Activated T-helper 2 cell treated with anti-CD3 and anti-CD28 coated beads, Interferon-gamma antibody, Interleukin-2, Interleukin-4, amounts not matched to agents 10 μg/mL and 5 μg/mL and 100 μg/mL, durations not matched to agents 14 hours and 24 hours and 36 hours (primary cell): ENCODE measurements around the gene BTBD2. TPM values are rescaled to one million over a fixed set of nuclear protein-coding genes. Genes with fewer than 3 reads are reported as not detected.

ENCODE experiments used
- DNase-seq: peaks from one replicate; pipeline ENCODE4 v3.0.0; 2021; ENCODE audit warnings: low spot score
- H3K27ac Mint-ChIP-seq: one replicate; pipeline ENCODE4 v1.8.0; 2021; ENCODE audit warnings: mixed read lengths
- H3K27me3 Mint-ChIP-seq: one replicate; pipeline ENCODE4 v1.8.0; 2021; ENCODE audit warnings: low read depth, mixed read lengths
- H3K36me3 Mint-ChIP-seq: one replicate; pipeline ENCODE4 v1.8.0; 2021; ENCODE audit warnings: low read depth, mixed read lengths
- H3K4me1 Mint-ChIP-seq: one replicate; pipeline ENCODE4 v1.8.0; 2021; ENCODE audit warnings: low read depth, mixed read lengths
- H3K4me3 Mint-ChIP-seq: one replicate; pipeline ENCODE4 v1.8.0; 2021; ENCODE audit warnings: low read depth, mild to moderate bottlenecking, moderate library complexity, mixed read lengths
- H3K9me3 Mint-ChIP-seq: one replicate; pipeline ENCODE4 v1.8.0; 2021; ENCODE audit warnings: mixed read lengths
- intact Hi-C: fragments of 100-400 bp; cut with micrococcal nuclease; formaldehyde crosslinking; loops from one replicate; pipeline ENCODE4 v1.15.1; 2023
- total RNA-seq: library from RNA; stranded (reverse); gene quantifications from 2 replicates; pipeline ENCODE4 v1.2.3, GENCODE V29; 2022

The BTBD2 gene
- total RNA-seq, 1 donor from 2014 or later = 47.0 TPM

DNA sequence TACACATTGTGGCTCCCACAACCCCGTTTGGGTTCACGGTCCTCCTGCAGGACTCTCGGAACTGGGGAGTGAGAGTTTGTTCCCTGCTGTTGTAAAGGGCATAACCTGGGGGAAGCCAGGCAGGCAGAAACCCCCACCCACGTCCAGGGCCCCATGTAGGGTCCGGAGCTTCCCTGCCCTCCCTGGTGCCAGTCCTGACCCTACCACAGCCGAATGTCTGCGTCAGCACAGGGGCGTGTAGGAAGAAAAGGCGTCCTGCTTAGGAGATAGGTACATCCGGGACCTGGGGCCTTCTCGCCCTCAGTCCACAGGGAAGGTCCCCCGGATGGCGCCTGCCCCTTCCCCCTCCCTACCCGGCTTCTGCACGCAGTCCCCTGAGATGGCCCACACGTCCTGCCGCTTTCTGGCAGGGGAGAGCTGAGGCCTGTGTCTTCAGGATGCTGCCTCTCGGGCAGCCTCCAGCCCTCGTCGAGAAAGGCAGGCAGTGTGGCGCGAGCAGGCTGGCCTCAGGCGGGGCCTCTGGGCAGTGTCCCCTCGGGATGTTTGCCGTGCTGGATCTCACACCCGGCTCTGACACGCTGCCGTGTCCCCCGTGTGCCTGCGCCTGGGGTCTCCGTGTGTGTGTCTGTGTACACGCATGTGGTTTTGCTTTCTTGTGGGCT is 55.5 kb downstream of the BTBD2 start:
- intact Hi-C loops = no loop called here
- H3K4me3 Mint-ChIP-seq = no peak overlapping the region
- no peaks in the 10 kb centered on the region for H3K9me3 Mint-ChIP-seq
- H3K4me1 Mint-ChIP-seq = no peaks in the 10 kb centered on the region
- no peak overlapping the region for H3K27ac Mint-ChIP-seq
- H3K36me3 Mint-ChIP-seq = peaks cover 5% of the 10 kb centered on the region
- no peak for DNase-seq
- no peaks in the 10 kb centered on the region for H3K27me3 Mint-ChIP-seq

DNA sequence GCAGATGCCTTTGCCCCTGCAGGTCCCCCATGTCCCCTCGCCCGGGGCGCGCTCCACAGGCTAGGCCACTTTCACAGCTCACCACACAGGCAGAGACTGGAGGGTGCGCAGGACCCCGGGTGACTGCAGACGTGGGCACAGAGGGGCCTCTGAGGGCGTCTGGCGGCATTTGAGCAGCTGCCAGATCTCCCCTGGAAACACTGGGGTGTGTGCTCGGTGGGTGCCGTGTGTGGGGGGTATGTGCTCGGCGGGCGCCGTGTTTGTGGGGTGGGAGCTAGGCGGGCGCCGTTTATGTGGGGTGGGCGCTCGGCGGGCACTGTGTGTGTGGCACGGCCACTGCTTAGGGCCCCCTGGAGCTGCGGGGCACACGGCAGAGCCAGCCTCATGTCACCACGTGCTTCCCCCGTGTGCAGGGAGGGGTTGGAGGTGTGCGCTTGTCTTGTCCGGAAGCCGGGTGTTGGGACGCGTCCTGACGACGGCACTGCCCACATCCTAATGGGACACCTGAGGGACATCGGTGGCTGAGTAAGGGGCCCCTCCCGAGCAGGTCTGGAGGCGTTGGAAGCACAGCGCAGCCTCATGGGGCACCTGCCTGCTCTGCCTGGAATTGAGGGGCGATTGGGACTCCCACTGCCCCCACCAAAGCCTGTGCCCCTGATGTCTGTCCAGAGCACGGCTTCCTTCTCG is 57.8 kb downstream of the BTBD2 start:
- Mint-ChIP-seq H3K27me3 (no peaks in the 10 kb centered on the region), H3K36me3 (peaks cover 9% of the 10 kb centered on the region), H3K4me3 (no peak overlapping the region), H3K27ac (no peak overlapping the region), H3K4me1 (no peaks in the 10 kb centered on the region), H3K9me3 (no peaks in the 10 kb centered on the region)
- no peak for DNase-seq
- intact Hi-C loops = no loop called here

DNA sequence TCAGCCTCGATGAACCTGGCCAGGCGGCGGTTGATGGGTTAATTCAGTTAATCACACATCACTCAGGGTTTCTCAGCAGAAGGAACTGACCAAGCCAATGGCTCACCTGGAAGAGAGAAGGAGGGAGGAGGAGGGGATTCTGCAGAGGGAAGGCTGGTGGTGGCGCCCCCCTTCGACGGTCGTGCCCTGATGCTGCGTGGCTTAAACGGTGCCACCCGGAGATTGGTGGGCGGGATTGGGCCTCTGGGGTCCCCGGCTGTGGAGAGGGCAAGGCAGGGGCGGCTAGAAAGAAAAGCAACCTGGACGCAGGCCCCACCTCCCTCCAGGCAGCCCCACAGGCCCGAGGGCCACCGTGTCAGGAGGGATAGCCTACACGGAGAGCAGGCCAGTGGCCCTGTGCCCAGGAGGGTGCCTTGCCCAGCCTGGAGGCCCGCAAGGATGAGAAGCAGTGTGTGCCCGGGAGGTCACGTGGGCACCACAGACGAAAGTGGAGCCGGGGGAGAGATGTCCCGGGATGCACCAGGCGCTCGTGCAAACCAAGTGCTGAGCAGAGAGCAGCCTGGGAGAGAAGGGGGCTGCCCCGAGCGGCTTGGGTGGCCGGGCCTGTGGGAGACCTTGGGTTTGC is 58.5 kb downstream of the BTBD2 start:
- H3K9me3 Mint-ChIP-seq = no peaks in the 10 kb centered on the region
- no peak for DNase-seq
- H3K27ac Mint-ChIP-seq = no peak overlapping the region
- H3K4me3 Mint-ChIP-seq = no peak overlapping the region
- no peaks in the 10 kb centered on the region for H3K4me1 Mint-ChIP-seq
- intact Hi-C loops = no loop called here
- H3K27me3 Mint-ChIP-seq = no peaks in the 10 kb centered on the region
- H3K36me3 Mint-ChIP-seq = peaks cover 10% of the 10 kb centered on the region

DNA sequence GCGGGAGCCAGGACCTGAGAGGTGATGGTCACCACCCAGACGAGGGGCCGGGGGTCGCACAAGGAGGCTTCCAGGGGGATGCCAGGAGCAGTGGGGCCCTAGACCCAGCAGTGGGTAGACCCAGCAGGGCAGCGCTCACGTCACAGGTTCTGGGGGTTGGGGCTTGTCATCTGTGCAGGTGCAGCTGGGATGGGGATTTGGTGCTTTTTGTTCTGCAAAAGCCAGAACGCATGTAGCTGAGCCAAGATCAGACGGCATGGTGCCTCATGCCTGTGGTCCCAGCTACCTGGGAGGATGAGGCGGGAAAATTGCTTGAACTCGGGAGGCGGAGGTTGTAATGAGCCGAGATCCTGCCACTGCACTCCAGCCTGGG is 59.4 kb downstream of the BTBD2 start:
- no peak overlapping the region for H3K4me3 Mint-ChIP-seq
- no peaks in the 10 kb centered on the region for H3K9me3 Mint-ChIP-seq
- no peak for DNase-seq
- H3K27ac Mint-ChIP-seq = no peak overlapping the region
- no peaks in the 10 kb centered on the region for H3K27me3 Mint-ChIP-seq
- intact Hi-C loops = no loop called here
- H3K36me3 Mint-ChIP-seq = peaks cover 12% of the 10 kb centered on the region
- H3K4me1 Mint-ChIP-seq = no peaks in the 10 kb centered on the region

DNA sequence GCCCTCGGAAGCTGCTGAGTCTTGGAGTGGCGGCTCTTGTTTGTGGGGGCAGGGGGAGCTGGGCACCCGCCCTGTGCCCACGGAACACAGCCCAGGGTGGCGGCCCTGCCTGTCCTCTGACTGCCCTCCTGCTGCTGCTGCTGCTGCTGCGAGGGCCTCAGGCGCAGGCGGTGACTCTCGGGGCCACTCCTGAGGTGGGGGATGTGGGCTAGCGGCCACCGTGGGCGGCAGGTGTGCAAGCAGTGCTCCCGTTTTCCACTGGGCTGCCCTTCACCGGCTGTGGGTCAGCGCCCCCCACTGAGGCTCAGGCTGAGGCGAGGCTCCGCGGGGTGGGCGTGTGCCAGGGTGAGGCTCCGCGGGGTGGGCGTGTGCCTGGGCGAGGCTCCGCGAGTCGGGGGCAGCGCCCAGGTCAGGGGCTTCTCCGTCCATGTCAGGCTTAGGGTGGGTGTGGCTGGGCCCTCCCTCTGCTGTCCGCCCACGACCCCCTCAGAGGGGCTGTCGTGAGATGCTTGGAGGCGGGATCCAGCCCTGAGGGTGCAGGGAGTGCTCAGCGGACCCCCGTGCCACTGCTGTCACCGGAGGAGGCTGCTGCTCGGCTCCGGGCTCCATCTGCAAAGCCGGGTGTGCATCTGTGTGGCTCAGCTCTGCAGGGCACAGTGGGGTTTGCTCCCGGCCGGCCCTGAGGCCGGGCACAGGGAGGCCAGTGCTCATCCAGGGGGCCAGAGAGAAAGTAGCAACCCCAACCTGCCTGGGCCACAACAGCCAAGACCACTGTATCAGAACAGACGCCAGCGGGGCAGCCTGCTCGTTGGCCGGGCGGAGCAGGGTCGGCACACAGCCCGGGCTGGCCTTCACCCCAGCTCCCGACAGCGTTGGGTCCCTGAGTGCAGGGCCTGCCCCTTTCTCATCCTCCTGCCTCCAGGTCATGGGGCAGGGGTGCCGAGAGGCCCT is 60.1 kb downstream of the BTBD2 start:
- no peak for DNase-seq
- Mint-ChIP-seq H3K9me3 (no peaks in the 10 kb centered on the region), H3K4me1 (no peaks in the 10 kb centered on the region), H3K27ac (no peak overlapping the region), H3K36me3 (peaks cover 16% of the 10 kb centered on the region), H3K4me3 (no peak overlapping the region), H3K27me3 (no peaks in the 10 kb centered on the region)
- intact Hi-C loops = no loop called here

DNA sequence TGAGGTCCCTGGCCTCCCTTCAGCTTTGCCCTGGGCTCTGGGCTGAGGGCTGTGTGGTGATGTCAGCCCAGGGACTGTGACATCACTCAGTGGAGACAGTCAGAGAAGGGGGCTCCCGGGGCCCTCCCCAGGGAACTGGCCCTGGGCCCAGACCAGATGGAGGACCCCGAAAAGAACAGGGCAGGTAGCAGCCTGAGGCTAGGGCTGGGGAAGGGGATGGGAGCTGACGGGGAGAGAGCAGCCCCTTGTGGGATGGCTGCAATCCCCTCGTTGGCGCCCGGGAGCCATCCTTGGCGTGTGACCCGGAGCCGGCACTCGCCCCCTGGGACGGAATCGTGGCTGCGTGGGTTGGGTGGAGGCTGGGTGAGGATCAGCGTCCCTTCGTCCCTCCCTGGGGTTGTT is 61.0 kb downstream of the BTBD2 start:
- no peak for DNase-seq
- intact Hi-C loops = no loop called here
- no peaks in the 10 kb centered on the region for H3K27me3 Mint-ChIP-seq
- no peaks in the 10 kb centered on the region for H3K4me1 Mint-ChIP-seq
- no peak overlapping the region for H3K27ac Mint-ChIP-seq
- no peak overlapping the region for H3K4me3 Mint-ChIP-seq
- peaks cover 19% of the 10 kb centered on the region for H3K36me3 Mint-ChIP-seq
- no peaks in the 10 kb centered on the region for H3K9me3 Mint-ChIP-seq

DNA sequence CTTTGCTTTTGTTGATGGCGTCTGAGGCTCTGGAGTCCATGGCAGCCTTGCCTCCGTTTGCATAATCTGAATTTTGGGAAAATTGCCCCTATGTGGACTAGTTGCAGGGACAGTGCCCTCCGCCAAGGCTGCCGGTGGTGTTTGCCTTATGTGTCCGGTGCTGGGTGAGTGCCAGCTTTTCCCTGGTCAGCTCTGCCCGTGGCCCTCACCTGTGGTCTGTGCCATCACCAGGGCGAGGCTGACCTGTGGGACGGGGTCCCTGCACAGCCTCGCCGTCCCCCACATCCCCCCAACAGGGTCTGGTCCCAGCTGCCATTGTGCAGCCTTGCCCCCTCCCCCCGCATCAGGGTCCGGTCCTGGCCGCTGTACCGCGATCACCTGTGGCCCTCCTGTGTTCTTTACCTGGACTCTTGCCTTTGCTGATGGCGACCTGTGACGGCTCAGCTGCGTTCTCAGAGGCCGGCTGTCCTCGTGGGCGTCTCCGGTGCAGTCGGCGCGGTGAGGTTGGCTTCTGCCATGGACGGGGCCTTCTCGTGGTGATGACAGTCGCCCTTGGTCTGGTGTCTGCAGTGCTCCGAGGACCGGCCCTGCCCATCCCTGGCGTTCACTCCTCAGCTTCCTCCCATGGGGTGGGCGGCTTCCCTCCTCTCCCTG is 61.9 kb downstream of the BTBD2 start:
- H3K27ac Mint-ChIP-seq = no peak overlapping the region
- H3K9me3 Mint-ChIP-seq = no peaks in the 10 kb centered on the region
- H3K4me1 Mint-ChIP-seq = no peaks in the 10 kb centered on the region
- intact Hi-C loops = no loop called here
- DNase-seq = no peak
- no peaks in the 10 kb centered on the region for H3K27me3 Mint-ChIP-seq
- no peak overlapping the region for H3K4me3 Mint-ChIP-seq
- peaks cover 23% of the 10 kb centered on the region for H3K36me3 Mint-ChIP-seq

DNA sequence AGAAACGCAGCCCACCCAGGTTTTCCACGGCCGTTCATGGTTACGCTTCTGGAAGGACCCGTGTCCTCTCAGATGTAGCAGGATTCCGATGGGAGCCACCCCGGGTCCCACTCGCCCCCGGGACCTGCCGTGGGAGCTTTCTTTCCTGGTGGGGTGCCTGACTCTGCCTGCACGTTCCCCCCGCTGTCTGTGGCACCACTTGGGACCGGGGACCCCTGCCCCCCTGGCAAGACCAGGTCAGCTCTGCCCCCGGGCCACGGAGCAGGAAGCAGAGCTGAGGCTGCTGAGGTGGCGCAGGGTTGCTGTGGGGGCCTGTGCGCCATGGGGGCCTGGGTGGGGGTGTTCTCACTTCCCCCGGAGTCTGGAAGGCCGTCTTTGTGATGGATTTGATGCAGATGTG is 62.5 kb downstream of the BTBD2 start:
- DNase-seq = no peak
- H3K4me1 Mint-ChIP-seq = no peaks in the 10 kb centered on the region
- no peak overlapping the region for H3K27ac Mint-ChIP-seq
- intact Hi-C loops = no loop called here
- H3K27me3 Mint-ChIP-seq = no peaks in the 10 kb centered on the region
- no peak overlapping the region for H3K4me3 Mint-ChIP-seq
- H3K36me3 Mint-ChIP-seq = peaks cover 23% of the 10 kb centered on the region
- H3K9me3 Mint-ChIP-seq = no peaks in the 10 kb centered on the region

DNA sequence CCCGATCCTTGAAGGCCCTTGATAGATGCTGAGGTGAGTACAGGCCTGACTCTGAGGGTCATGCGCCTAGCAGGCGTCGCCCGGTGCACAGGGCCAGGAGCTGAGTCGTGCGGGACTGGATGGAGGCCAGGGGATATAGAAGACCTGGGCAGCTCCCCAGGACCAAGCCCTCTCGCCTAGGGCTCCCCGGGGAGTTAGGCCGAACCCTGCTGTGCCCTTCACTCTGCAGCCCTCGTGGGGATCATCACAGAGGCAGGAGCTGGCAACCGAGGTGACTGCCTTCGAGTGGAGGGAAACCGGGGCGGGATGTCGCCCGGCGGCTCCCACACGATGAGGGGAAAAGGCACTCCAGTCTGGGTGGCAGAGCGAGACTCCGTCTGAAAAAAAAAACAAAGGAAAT is 62.9 kb downstream of the BTBD2 start:
- Mint-ChIP-seq H3K4me1 (no peaks in the 10 kb centered on the region), H3K27me3 (no peaks in the 10 kb centered on the region), H3K9me3 (no peaks in the 10 kb centered on the region), H3K27ac (no peak overlapping the region), H3K4me3 (no peak overlapping the region), H3K36me3 (peaks cover 23% of the 10 kb centered on the region)
- intact Hi-C loops = no loop called here
- no peak for DNase-seq

DNA sequence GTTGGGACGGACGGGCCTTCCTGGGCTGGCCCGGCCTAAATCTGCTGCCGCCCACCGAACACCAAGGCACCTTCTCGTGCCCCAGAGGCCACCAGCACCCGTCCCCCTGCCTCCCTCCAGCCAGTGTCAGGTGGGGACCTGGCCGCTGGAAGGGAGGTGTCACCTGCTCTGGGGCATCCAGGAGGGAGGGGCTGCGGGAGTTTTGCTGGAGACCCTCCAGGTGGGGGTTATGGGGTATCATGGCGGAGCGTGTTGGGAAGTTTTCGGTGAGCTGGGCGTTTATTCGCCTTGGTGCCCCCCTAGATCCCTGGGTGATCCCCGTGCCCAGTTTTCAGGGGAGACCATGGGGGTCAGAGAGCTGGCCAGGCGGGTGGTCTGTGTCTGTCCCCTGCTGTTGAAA is 64.9 kb downstream of the BTBD2 start:
- Mint-ChIP-seq H3K27me3 (no peaks in the 10 kb centered on the region), H3K36me3 (peaks cover 27% of the 10 kb centered on the region), H3K9me3 (no peaks in the 10 kb centered on the region), H3K27ac (no peak overlapping the region), H3K4me3 (no peak overlapping the region), H3K4me1 (peaks cover 4% of the 10 kb centered on the region)
- intact Hi-C loops = no loop called here
- no peak for DNase-seq

DNA sequence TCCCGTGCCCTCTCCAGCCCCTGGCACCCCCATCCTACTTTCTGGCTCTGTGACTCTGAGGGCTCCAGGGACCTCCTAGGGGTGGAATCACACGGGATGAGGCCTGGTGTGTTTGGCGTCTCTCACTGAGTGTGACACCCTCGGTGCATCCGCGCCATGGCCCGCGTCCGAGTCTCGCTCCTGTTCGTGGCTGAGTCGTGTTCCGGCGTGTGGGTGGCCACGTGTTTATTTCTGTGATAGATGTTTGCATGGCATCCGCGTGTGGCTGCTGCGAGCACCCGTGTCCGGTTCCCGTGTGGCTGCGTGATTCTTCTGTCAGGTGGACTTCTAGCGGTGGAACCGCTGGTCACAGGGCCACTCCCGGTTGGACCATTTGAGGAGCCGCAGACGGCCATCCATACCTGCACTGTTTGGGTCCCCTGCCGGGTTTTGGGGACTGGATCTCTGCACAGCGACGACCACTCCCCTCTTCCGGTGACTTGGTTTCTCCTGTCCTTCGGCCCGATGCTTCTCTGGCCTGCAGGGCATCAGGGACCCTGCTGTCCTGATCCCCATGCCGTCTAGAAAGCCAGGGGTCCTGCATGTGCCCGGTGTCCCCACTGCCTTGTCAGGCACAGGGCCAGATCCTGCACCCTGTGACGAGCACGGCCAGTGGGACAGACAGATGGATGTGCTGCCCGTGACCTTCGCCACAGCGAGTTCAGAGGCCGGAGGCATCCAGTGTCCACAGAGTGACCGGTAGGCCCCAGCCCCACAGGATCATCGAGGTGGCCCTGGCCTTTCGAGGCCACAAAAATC is 66.0 kb downstream of the BTBD2 start:
- Mint-ChIP-seq H3K4me3 (no peak overlapping the region), H3K9me3 (no peaks in the 10 kb centered on the region), H3K27ac (no peak overlapping the region), H3K27me3 (no peaks in the 10 kb centered on the region), H3K36me3 (peaks cover 27% of the 10 kb centered on the region), H3K4me1 (peaks cover 4% of the 10 kb centered on the region)
- intact Hi-C loops = no loop called here
- no peak for DNase-seq
